GM12801 (cell line): Measurements from ENCODE around the gene PGLYRP3.

Experiments
- TF ChIP-seq, protein P1 (sequence below): IDR thresholded peaks from one replicate; pipeline ENCODE4 v1.5.1; 2011; ENCODE audit warnings: control low read depth; ENCODE audit not compliant: insufficient read length; ENCODE audit errors: extremely low read depth

PGLYRP3 gene

DNA sequence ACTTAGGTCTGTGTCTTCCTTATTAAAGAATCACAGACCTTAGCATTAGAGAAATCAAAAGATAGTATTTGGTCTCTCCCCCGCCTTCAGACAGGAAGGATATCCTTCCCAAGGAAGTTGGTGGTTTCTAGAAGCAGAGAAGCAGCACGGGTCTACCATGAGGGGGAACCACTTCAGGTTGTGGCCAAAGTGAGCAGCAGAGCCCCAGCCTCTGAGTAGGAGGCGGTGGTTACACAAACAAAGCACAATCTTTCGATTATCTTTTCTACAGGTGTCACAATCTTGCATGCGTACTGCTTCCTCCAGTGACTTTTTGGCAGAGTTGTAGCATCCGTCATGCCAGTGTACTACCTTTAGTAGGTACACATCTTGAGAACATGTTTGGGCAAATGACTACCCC is 27.1 kb upstream of the PGLYRP3 start:
- TF ChIP-seq, protein P1, sequence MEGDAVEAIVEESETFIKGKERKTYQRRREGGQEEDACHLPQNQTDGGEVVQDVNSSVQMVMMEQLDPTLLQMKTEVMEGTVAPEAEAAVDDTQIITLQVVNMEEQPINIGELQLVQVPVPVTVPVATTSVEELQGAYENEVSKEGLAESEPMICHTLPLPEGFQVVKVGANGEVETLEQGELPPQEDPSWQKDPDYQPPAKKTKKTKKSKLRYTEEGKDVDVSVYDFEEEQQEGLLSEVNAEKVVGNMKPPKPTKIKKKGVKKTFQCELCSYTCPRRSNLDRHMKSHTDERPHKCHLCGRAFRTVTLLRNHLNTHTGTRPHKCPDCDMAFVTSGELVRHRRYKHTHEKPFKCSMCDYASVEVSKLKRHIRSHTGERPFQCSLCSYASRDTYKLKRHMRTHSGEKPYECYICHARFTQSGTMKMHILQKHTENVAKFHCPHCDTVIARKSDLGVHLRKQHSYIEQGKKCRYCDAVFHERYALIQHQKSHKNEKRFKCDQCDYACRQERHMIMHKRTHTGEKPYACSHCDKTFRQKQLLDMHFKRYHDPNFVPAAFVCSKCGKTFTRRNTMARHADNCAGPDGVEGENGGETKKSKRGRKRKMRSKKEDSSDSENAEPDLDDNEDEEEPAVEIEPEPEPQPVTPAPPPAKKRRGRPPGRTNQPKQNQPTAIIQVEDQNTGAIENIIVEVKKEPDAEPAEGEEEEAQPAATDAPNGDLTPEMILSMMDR: no peak

DNA sequence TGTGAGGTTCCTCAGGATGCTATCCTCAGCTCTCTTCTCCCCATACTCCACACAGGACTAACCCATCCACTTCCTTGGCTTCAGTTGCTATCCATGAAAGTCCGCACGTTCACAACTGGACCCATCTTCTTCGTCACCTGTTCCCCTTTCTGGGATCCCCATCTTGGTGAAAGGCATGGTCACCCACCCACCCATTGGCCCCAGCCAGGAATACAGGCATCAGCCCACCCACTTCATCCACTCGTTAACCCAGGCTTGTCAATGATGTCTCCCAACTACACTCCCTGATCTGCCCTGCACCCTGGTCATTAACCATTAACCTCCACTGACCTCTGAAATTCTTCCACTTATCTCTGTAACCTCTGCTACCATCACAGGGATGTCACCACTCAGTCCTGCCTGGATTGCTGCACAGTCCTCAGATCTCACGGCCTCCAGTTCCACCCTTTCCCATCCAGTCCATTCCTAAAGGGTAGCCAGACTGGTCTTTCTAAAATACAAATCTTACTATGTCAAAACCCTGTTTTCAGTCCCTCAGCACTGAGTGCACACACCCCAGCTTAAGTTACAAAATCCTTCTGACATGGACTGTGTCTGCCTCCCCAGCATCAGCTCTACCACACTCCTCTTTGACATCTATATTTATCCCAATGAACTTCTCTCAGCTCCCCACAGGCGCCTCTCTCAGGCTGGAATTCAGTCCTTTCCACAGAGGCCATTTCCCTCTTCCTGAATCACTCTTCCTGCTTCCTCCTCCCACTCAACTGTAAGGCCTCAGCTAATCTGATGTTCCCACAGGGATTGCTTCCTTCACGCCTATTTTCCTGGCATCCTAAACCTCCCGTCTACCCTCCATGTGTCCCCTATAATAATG is 25.5 kb upstream of the PGLYRP3 start:
- TF ChIP-seq, protein P1: no peak

DNA sequence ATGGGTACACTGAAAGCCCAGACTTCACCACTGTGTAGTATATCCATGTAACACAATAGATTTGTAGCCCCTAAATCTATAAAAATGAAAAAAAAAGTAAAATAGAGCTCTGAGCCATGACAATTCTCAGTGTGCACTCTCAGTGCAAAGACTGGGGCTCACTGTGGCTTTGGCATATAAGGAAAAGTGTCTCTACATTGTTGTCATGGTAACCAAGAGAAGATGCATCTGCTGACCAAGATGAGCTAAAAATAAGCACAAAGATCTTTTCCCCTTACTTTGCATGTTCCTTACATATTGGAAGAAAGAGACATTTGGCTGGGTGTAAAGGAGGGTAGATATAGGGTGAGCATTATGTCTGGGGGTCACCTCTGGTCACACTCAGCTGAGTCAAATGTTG is 23.9 kb upstream of the PGLYRP3 start:
- TF ChIP-seq, protein P1: no peak

DNA sequence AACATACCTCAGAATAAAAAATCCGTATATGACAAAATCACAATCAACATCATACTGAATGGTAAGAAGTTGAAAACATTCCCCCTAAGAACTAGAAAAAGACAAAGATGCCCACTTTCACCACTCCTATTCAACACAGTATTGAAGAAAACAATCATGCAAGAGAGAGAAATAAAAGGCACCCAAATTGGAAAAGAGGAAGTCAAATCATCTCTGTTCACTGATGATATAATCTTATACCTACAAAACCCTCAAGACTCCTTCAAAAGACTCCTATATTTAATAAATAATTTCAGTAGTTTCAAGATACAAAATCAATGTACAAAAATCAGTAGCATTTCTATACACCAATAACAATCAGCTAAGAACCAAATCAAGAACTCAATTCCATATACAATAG is 21.1 kb upstream of the PGLYRP3 start:
- TF ChIP-seq, protein P1: no peak

DNA sequence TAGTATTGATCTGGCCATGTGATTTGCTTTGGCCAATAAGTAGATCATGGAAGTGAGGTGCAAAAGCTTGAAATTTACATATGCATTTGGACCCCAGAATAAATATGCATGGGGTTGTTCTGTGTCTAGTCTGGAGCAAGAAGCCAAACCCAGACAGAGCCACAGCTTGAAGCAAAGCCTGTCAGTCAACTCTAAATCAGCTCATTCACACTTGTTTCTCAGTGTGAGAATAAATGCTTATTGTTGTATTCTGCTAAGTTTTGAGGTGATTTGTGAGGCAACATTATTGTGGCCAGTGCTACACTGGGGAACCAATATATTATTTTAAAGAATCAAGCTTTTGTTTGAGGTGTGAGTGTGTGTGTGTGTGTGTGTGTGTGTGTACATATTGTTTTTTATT is 12.2 kb upstream of the PGLYRP3 start:
- TF ChIP-seq, protein P1: no peak

DNA sequence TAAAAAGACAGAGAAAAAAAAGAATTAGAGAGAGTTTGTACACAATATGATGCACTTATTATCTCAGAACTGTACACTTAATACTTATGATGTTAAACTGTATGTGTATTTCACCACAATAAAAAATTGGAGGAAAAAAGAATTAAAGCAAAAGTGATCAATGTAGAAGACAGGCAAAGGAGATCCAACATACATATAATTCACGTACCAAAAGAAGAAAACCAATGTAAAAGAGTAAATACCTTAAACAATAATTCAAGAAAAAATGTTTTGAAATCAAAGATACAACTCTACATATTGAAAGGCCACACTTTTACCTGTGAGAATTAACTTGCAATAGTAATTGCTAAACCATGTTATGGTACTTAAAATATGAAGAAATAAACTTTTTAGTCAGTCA is 9.8 kb upstream of the PGLYRP3 start:
- TF ChIP-seq, protein P1: no peak

DNA sequence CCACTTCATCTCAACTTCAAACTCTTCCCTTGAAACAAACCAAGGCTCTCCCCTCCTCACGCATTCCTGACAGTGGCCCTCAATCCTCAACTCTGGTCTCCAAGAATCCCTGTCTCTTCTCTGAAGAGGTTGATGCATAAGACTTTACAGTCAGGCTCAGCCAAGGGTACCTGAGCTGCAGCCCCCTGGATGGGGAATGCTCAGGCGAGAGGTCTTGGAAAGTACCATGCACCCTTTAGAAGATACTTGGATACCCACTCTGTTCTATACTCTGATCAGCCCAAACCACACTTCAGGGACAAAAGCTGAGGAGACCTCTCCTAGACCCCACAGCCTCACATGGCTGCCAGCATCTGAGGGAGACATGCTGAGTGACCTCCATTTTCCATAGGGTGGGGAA is 536 bp upstream of the PGLYRP3 start:
- TF ChIP-seq, protein P1: no peak

DNA sequence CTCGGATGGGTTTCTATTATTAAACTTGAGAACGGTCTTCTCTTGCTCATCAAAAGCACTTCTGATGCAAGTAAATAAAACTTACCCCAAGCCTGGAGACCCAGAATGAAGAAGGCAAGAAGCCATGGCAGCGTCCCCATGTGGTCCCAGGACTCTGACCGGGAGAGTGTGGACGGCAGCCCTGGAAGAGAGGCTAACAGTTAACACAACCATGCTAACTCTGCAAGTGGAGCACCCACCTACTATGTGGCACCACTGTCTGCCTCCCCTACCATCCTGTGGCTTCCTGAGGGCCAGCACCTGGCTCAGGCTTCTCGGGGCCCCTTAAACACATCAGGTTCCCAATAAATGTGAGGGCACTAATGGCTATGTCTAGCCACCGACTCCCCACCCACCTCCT is 2.2 kb downstream of the PGLYRP3 start:
- TF ChIP-seq, protein P1: no peak
